Left ventricle myocardium inferior (tissue), 1 donor: ENCODE measurements around the gene LAMP2. TPM values are rescaled to one million over a fixed set of nuclear protein-coding genes. Genes with fewer than 3 reads are reported as not detected.

Experiments
- DNase-seq: peaks from one replicate; pipeline ENCODE4 v3.0.0-alpha.2; 2020
- H3K27ac ChIP-seq: fragments of 200-600 bp; replicated peaks from 2 replicates; pipeline ENCODE4 v1.8.0; 2021
- H3K27me3 ChIP-seq: fragments of 200-600 bp; 2 replicates; pipeline ENCODE4 v1.8.0; 2021; ENCODE audit warnings: low read depth
- H3K36me3 ChIP-seq: fragments of 200-600 bp; 2 replicates; pipeline ENCODE4 v1.8.0; 2021
- H3K4me1 ChIP-seq: fragments of 200-600 bp; 2 replicates; pipeline ENCODE4 v1.8.0; 2021
- H3K4me3 ChIP-seq: fragments of 200-600 bp; 2 replicates; pipeline ENCODE4 v1.8.0; 2021; ENCODE audit warnings: mild to moderate bottlenecking, moderate library complexity
- H3K9me3 ChIP-seq: fragments of 200-600 bp; replicated peaks from 2 replicates; pipeline ENCODE4 v1.8.0; 2021
- intact Hi-C: fragments of 100-400 bp; cut with micrococcal nuclease; formaldehyde crosslinking; loops from one replicate; pipeline ENCODE4 v1.11.0; 2022
- total RNA-seq: library from RNA; stranded (reverse); fragmentation: NEBNext Ultra II Directional; extraction: Animal tissue kit (Norgen Biotek cat#: 25700); gene quantifications from one replicate; pipeline ENCODE4 v1.2.1, GENCODE V29; 2021
- TF ChIP-seq, protein P1 (sequence below): fragments of 200-600 bp; IDR thresholded peaks from 2 replicates; pipeline ENCODE4 v1.8.0; 2021; ENCODE audit warnings: antibody characterized with exemption, mild to moderate bottlenecking, borderline replicate concordance
- donor health status: DM: no; HTN: yes; CAD: no; lungs with severe emphysema.

Gene LAMP2
- total RNA-seq, 1 donor from 2014 or later = 54.7 TPM

DNA sequence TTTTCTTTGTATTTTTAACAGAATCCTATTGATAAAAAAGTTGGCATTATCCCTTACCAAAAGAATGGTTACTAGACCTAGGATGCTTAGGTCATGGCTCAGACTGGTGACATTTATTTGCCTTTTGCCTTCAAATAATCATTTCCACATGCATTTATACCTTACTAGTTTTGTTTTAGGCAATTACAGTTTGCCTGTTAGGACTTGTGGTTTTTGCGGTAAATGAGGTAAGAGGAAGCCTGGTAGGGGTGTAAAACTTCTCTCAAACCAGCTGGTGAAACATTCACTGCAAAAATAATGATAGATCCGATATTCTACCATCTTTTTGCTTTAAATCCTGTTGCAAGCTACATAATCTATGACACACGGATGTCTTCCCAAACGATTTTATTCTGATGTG, 12.1 kb downstream of the LAMP2 start:
- H3K4me1 ChIP-seq = peaks cover 24% of the 10 kb centered on the region
- TF ChIP-seq, protein P1, sequence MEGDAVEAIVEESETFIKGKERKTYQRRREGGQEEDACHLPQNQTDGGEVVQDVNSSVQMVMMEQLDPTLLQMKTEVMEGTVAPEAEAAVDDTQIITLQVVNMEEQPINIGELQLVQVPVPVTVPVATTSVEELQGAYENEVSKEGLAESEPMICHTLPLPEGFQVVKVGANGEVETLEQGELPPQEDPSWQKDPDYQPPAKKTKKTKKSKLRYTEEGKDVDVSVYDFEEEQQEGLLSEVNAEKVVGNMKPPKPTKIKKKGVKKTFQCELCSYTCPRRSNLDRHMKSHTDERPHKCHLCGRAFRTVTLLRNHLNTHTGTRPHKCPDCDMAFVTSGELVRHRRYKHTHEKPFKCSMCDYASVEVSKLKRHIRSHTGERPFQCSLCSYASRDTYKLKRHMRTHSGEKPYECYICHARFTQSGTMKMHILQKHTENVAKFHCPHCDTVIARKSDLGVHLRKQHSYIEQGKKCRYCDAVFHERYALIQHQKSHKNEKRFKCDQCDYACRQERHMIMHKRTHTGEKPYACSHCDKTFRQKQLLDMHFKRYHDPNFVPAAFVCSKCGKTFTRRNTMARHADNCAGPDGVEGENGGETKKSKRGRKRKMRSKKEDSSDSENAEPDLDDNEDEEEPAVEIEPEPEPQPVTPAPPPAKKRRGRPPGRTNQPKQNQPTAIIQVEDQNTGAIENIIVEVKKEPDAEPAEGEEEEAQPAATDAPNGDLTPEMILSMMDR = no peak
- no peak overlapping the region for H3K4me3 ChIP-seq
- H3K9me3 ChIP-seq = no peaks in the 10 kb centered on the region
- no peaks in the 10 kb centered on the region for H3K27me3 ChIP-seq
- intact Hi-C loops = no loop called here
- no peak for DNase-seq
- H3K36me3 ChIP-seq = peaks cover 3% of the 10 kb centered on the region
- H3K27ac ChIP-seq = no peak overlapping the region

DNA sequence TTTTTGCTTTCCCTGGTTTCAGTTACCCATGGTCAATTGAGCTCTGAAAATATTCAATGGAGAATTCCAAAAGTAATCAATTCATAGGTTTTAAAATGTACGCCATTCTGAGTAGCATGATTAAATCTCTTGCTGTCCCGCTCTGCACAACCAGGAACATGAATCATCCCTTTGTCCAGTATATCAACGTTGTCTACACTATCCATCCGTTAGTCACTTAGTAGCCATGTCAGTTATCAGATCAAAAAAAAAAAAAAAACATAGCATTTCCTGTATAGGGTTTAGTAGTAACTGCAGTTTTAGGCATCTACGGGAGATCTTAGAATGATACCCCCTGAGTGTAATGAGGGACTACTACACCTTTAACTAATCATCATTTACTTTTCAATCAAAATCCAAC, 15.1 kb downstream of the LAMP2 start:
- TF ChIP-seq, protein P1 = no peak
- peaks cover 18% of the 10 kb centered on the region for H3K4me1 ChIP-seq
- no peak overlapping the region for H3K4me3 ChIP-seq
- no peak for DNase-seq
- H3K9me3 ChIP-seq = no peaks in the 10 kb centered on the region
- no peak overlapping the region for H3K27ac ChIP-seq
- no peaks in the 10 kb centered on the region for H3K27me3 ChIP-seq
- intact Hi-C loops = no loop called here
- H3K36me3 ChIP-seq = peaks cover 3% of the 10 kb centered on the region

DNA sequence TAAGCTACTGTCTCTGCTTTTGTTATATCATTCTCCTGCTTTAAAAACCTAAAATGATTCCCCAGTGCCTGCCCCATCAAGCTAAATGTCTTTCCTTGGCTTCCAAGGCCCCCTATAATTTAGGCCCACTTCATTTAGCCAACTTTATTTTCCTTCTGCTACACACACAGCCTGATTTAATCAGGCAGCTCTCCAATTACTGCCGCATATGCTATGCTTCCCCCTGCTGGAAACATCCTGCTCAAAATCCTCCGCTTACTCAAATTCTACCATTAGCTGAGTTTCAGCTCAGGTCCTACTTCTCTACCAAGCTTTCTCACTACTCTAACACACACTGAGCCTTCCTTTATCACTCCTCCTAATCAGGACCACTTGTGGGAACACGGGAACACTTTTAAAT, 17.0 kb downstream of the LAMP2 start:
- intact Hi-C loops = no loop called here
- H3K36me3 ChIP-seq = peaks cover 10% of the 10 kb centered on the region
- DNase-seq = no peak

DNA sequence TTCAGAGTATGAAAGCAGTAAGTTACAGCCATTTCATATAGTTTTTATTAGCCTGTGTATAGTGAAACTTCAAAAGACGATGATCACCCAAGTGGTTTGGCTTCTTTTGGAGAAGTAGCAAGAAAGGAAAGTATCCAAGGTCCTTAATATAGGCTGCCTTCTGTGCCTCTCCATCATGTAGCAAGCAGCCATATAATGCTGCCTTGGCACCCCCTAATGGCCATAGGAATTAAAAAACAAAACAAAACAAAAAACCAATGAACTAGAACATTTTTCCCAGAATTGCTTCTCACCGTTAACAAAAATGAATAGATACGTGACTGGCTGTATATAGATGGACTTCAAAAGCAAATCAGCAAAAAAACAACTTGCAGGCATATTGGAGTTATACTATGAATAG, 18.9 kb downstream of the LAMP2 start:
- Histone ChIP-seq H3K4me1 (peaks cover 10% of the 10 kb centered on the region), H3K4me3 (no peak overlapping the region), H3K36me3 (peaks cover 23% of the 10 kb centered on the region), H3K27me3 (no peaks in the 10 kb centered on the region), H3K9me3 (no peaks in the 10 kb centered on the region), H3K27ac (no peak overlapping the region)
- TF ChIP-seq, protein P1 = no peak
- no peak for DNase-seq
- intact Hi-C loops = no loop called here

More for the DNA sequence above, 17.0 kb downstream of the LAMP2 start:
- TF ChIP-seq, protein P1 = peak; percentile 45
- no peak overlapping the region for H3K4me3 ChIP-seq
- H3K27ac ChIP-seq = no peak overlapping the region
- no peaks in the 10 kb centered on the region for H3K9me3 ChIP-seq
- no peaks in the 10 kb centered on the region for H3K27me3 ChIP-seq
- peaks cover 3% of the 10 kb centered on the region for H3K4me1 ChIP-seq

DNA sequence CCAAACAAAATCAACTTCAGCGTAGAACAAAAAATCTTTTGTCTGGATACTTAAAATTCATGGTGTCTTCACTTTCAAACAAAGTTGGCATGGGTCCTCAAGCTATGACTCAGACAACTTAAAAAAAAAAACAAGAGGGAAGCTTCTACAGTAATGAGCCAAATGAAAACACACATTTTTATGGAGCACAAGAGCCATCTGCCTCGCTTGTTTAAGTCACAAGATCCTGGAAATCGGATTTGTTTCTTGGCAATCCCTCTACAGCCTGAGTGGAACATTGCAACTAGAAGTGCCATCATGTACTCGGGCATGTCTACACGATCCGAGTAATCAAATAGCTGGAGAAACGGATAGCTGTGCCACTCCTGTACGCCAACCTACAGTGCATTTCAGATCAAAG, 22.6 kb downstream of the LAMP2 start:
- Histone ChIP-seq H3K36me3 (peaks cover 43% of the 10 kb centered on the region), H3K27me3 (no peaks in the 10 kb centered on the region), H3K4me1 (peaks cover 10% of the 10 kb centered on the region), H3K4me3 (no peak overlapping the region), H3K27ac (no peak overlapping the region), H3K9me3 (no peaks in the 10 kb centered on the region)
- DNase-seq = no peak
- TF ChIP-seq, protein P1 = no peak
- intact Hi-C loops = no loop called here

DNA sequence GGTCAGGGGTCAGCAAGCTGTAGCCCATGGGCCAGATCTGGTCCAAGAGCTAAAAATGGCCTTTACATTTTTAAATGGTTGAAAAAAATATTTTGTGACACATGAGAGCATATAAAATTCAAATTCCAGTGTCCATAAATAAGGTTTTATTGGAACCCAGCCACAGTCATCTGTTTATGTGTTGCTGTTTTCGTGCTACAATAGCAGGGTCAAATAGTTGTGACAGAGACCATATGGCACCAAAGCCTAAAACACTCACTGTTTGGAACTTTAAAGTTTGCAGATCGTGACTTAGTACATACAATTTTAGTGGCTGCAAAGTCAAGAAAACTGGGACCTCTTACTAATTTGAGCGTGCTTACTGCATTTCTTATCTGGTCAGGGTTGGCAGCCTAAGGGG, 29.2 kb downstream of the LAMP2 start:
- TF ChIP-seq, protein P1 = no peak
- H3K27ac ChIP-seq = no peak overlapping the region
- DNase-seq = no peak
- H3K36me3 ChIP-seq = peaks cover 43% of the 10 kb centered on the region
- H3K4me1 ChIP-seq = peaks cover 10% of the 10 kb centered on the region
- intact Hi-C loops = no loop called here
- H3K4me3 ChIP-seq = no peak overlapping the region
- no peaks in the 10 kb centered on the region for H3K27me3 ChIP-seq
- H3K9me3 ChIP-seq = no peaks in the 10 kb centered on the region
